Lower lobe of right lung (tissue), 2 donors: ENCODE results near the gene KCNJ9. TPM values are rescaled to one million over a fixed set of nuclear protein-coding genes. Genes with fewer than 3 reads are reported as not detected.
A peak's percentile ranks its signal among the peaks of the same experiment; 100 is the strongest.

ENCODE experiments used
- ATAC-seq, 2 donors: fragments of 200-7000 bp; cut with Tn5 transposase; one replicate each; pipeline ENCODE4 v1.9.1; 2020 to 2022; ENCODE audit warnings: mild to moderate bottlenecking in 2 of 2, moderate library complexity in 2 of 2
- DNase-seq: peaks from one replicate; pipeline ENCODE4 v3.0.0-alpha.2; 2020
- H3K27ac ChIP-seq: fragments of 200-600 bp; one replicate; pipeline ENCODE4 v1.8.0; 2022
- H3K27me3 ChIP-seq: fragments of 200-600 bp; one replicate; pipeline ENCODE4 v1.8.0; 2022; ENCODE audit warnings: low read depth
- H3K36me3 ChIP-seq: fragments of 200-600 bp; one replicate; pipeline ENCODE4 v1.8.0; 2022; ENCODE audit warnings: mild to moderate bottlenecking
- H3K4me1 ChIP-seq: fragments of 200-600 bp; one replicate; pipeline ENCODE4 v1.8.0; 2022
- H3K4me3 ChIP-seq: fragments of 200-600 bp; one replicate; pipeline ENCODE4 v1.8.0; 2022; ENCODE audit warnings: mild to moderate bottlenecking
- H3K9me3 ChIP-seq: fragments of 200-600 bp; one replicate; pipeline ENCODE4 v1.8.0; 2022
- intact Hi-C: fragments of 100-400 bp; cut with DNase I; formaldehyde crosslinking; loops from one replicate; pipeline ENCODE4 v1.11.0; 2022
- long read RNA-seq: library from polyadenylated mRNA; unstranded; transcript quantifications from one replicate; pipeline ENCODE4 v2.0.0, GENCODE V29; 2021
- total RNA-seq: library from RNA; stranded (reverse); fragmentation: NEBNext Ultra II Directional; extraction: Animal tissue kit (Norgen Biotek cat#: 25700); gene quantifications from one replicate; pipeline ENCODE4 v1.2.1, GENCODE V29; 2021
- TF ChIP-seq, protein P1 (sequence below): fragments of 200-600 bp; IDR thresholded peaks from one replicate; pipeline ENCODE4 v1.8.0; 2022; ENCODE audit warnings: antibody characterized with exemption, mild to moderate bottlenecking
- donor health status: DM: no; HTN: yes; CAD: no; lungs with severe emphysema.

Gene KCNJ9
- total RNA-seq, result not detected
- long read RNA-seq, result 0 reads

DNA sequence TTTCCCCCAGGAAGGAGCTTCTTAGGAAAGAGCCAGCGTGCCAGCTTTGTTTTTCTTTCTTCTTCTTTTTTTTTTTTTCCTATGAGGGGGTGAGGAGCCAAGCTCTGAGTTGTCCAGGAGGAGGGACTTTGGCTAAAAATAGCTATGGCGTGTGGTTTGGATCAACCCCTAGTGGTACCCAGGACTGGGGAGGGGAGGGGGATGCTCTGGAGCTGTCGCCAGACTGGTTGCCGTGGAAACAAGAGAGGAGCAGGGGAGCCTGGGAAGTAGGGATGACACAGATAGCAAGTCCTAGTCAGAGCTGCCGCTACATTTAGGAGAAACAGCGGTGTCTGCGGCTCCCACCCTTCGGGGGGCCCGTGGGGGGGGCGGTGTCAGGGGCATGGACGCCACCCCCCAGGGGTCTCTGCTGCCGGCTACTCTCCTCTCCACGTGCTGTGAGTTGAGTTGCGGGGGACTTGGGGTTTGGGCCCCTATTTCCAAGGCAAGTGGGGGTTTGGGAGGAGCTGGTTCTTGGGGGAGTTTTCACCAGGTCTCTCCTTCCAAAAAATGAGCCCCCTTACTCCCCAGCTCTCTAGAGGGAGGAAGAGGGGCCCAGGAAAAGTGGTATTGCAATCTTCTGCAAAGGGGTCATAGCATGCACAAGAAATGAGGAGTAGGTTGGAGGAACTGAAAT lies at the start of gene KCNJ9:
KCNJ9 (plus strand) TSS at position 278 of the 676 bp plus-strand sequence. CDS start 2,493 bp downstream, outside the sequence.
- H3K4me3 ChIP-seq, result no peak within 1 kb of the TSS
- DNase-seq, result no peak
- intact Hi-C loops, result no loop called here
- peaks cover 62% of the 10 kb centered on the region for H3K27me3 ChIP-seq
- no peak within 1 kb of the TSS for H3K27ac ChIP-seq
- H3K9me3 ChIP-seq, result no peaks in the 10 kb centered on the region
- no peaks in the 10 kb centered on the region for H3K36me3 ChIP-seq
- TF ChIP-seq, protein P1, sequence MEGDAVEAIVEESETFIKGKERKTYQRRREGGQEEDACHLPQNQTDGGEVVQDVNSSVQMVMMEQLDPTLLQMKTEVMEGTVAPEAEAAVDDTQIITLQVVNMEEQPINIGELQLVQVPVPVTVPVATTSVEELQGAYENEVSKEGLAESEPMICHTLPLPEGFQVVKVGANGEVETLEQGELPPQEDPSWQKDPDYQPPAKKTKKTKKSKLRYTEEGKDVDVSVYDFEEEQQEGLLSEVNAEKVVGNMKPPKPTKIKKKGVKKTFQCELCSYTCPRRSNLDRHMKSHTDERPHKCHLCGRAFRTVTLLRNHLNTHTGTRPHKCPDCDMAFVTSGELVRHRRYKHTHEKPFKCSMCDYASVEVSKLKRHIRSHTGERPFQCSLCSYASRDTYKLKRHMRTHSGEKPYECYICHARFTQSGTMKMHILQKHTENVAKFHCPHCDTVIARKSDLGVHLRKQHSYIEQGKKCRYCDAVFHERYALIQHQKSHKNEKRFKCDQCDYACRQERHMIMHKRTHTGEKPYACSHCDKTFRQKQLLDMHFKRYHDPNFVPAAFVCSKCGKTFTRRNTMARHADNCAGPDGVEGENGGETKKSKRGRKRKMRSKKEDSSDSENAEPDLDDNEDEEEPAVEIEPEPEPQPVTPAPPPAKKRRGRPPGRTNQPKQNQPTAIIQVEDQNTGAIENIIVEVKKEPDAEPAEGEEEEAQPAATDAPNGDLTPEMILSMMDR, result no peak
- no peak for ATAC-seq
- H3K4me1 ChIP-seq, result peaks cover 8% of the 10 kb centered on the region

GRCh38 chr1:160032165-160032820 lies 49.0 kb upstream of the KCNJ9 start:
- intact Hi-C loops, result no loop called here
- Histone ChIP-seq H3K9me3 (no peaks in the 10 kb centered on the region), H3K27ac (peak overlapping the region; percentile 80), H3K36me3 (no peaks in the 10 kb centered on the region), H3K27me3 (no peaks in the 10 kb centered on the region), H3K4me3 (peak overlapping the region; percentile 91), H3K4me1 (peaks cover 25% of the 10 kb centered on the region)
- ATAC-seq (peak; percentile 26 to 62), DNase-seq (no peak)
- TF ChIP-seq, protein P1, result no peak

GRCh38 chr1:160040476-160040875 lies 40.9 kb upstream of the KCNJ9 start:
- Histone ChIP-seq H3K36me3 (no peaks in the 10 kb centered on the region), H3K9me3 (no peaks in the 10 kb centered on the region), H3K4me1 (no peaks in the 10 kb centered on the region), H3K4me3 (no peak overlapping the region), H3K27ac (no peak overlapping the region), H3K27me3 (no peaks in the 10 kb centered on the region)
- no peak for ATAC-seq
- DNase-seq, result no peak
- TF ChIP-seq, protein P1, result no peak
- intact Hi-C loops, result no loop called here

- Histone ChIP-seq H3K4me1 (peaks cover 8% of the 10 kb centered on the region), H3K9me3 (no peaks in the 10 kb centered on the region), H3K36me3 (no peaks in the 10 kb centered on the region), H3K27me3 (no peaks in the 10 kb centered on the region), H3K27ac (no peak overlapping the region), H3K4me3 (no peak overlapping the region)
- intact Hi-C loops, result no loop called here
- DNase-seq (no peak), ATAC-seq (no peak)
- TF ChIP-seq, protein P1, result no peak
Observed at GRCh38 chr1:160043543-160043942, 37.8 kb upstream of the KCNJ9 start.

DNA sequence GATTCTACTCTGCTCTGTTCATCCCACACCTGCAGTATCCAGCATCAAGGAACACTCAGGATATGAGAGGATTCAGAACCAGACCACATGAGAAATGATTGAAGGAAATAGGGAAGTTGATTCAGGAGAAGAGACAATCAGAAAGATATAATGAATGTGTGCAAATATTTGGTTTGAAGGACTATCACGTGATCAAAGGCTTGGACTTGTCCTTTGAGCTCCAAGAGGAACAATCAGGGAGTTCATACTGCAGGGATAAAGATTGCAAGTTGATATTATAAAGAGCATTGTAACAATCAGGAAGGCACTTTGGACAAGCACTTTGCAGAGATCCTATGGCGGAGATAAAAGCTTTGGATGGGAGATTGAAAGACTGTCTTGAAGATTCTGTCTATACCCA lies 35.7 kb upstream of the KCNJ9 start:
- no peak for ATAC-seq
- intact Hi-C loops, result no loop called here
- TF ChIP-seq, protein P1, result no peak

More for the DNA sequence above, 35.7 kb upstream of the KCNJ9 start:
- Histone ChIP-seq H3K4me1 (peaks cover 8% of the 10 kb centered on the region), H3K4me3 (no peak overlapping the region), H3K27me3 (no peaks in the 10 kb centered on the region), H3K27ac (no peak overlapping the region), H3K36me3 (no peaks in the 10 kb centered on the region), H3K9me3 (no peaks in the 10 kb centered on the region)
- no peak for DNase-seq
